ENCODE results near the gene CTNNA3. TPM values are rescaled to one million over a fixed set of nuclear protein-coding genes. Genes with fewer than 3 reads are reported as not detected.

CTNNA3 gene
- total RNA-seq, 1 donor from 2014 or later = not detected

DNA sequence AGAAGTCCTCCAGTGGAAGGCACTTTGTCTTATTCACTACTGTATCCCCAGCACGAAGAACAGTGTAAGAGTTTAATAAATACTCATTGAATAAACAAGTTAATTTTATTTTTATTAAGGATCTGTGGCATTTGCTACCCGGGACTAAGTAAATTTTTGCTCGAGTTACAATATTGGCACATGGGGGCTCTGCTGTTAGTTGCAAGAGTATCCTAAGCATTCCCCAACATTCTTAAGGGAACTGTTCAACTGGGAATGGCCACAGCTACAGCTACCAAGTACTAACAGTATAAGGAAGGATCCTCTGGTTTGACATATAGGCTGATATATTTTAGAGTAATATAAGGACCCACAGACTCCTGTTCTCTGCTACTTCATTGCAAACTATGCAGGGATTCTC lies 778.9 kb downstream of the CTNNA3 start:
- DNase-seq (ENCODE audit: extremely low read depth, low read depth, low spot score) = no peak

DNA sequence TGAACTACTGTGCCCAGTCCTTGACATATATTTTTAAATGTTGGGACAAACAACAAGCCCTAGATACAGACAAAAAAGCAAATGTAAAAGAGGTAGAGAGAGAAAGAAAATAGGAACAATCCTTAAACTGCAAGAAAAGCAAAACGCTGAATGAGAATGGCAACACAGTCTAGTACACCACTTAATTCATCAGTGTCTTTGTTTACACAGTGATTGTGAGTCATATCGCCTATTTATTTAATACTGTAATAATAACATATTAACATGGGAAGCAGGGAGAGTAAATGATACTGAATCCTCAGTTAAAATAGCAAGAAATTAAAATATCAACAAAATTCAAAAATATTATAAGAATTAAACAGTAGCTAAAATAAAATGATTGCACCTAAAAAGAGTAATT lies 780.0 kb downstream of the CTNNA3 start:
- no peak for DNase-seq (ENCODE audit: extremely low read depth, low read depth, low spot score)

DNA sequence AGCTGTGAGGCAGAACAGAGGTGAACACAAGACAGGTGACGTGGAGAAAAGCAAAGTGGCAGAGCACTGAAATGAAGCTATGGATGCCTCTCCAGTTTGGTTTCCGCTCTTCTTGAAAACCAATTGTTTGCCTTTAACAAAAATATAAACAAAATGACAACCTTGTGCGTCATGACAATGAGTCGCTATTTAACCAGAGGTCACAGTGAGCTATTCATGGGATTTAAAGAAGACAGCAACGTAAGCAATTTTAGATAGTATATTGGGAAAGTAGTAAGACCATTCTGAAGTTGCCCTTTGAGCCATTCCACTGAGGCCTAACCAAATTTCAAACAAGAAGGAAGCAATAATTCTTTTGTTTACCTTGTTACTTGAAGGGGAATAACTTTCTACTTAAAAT lies 785.3 kb downstream of the CTNNA3 start:
- no peak for DNase-seq (ENCODE audit: extremely low read depth, low read depth, low spot score)

DNA sequence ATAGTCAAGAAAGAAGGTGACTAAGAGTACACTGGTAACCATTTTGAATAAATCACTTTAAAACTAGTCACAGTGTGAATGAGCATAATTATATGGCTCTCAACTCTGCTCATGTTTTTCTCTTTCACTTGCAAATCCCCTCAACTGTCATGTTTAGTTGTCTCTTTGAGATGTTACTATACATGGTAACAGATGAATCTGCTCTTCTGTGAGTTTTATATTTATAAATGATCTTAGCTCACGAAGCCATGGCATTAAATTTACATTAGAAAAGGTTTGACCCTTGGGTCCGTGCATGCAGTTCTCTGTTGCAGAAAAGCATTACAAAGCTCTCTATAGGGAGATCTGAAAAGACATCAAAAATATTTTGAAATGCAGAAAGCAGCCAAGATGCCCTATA lies 803.1 kb downstream of the CTNNA3 start:
- DNase-seq (ENCODE audit: extremely low read depth, low read depth, low spot score) = no peak

DNA sequence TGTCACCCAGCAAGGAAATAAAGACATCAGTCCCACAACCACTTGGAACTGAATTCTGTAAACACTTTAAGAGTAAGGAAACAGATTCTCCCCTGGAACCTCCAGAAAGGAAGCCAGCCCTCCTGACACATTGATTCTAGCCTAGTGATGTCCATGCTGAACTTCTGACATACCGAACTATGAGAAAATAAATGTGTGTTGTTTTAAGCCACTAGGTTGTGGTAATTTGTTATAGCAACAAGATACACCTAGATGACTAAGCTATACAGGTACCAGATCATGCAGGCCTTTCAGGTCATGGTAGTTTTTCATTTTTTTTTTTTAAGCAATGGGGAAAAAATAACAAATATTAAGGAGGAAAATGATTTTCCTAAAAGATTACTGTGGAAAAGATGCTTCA lies 807.8 kb downstream of the CTNNA3 start:
- DNase-seq (ENCODE audit: extremely low read depth, low read depth, low spot score) = no peak

DNA sequence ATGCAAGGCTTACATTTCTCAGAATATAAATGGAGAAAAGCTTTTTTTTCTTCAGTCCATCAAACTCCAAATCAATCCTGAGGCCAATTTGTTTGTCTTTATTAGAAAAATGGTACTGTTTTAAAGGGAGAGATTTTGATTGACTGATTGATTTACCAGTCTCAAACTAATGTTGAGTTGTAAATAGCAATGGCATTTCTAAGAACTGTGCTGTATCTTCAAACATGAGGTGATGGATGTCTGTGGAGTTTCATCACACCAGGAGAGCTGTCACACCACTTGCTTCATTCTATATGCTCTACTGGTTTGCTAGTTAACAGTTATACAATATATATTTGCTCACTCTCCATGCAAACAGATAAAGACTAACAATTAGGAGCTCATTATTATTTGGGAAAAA lies 809.1 kb downstream of the CTNNA3 start:
- DNase-seq (ENCODE audit: extremely low read depth, low read depth, low spot score) = no peak

DNA sequence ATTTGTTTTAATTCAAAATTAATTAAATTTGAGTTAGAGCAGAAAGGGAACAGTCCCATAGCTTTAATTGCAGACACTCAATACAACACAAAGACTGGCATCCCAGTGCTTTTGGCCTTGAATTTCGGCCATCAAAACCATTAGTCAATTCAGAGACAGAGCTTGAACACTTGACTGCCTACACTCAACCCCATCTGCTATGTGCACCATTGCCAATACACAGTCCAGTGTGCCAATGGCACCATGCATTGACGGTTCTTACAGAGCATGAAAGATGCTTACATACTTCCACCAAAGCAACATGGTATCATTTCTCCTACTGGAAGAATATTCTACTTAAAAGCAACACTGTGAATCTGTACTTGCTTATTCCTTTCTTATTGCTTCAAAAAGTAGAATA lies 813.7 kb downstream of the CTNNA3 start:
- no peak for DNase-seq (ENCODE audit: extremely low read depth, low read depth, low spot score)

DNA sequence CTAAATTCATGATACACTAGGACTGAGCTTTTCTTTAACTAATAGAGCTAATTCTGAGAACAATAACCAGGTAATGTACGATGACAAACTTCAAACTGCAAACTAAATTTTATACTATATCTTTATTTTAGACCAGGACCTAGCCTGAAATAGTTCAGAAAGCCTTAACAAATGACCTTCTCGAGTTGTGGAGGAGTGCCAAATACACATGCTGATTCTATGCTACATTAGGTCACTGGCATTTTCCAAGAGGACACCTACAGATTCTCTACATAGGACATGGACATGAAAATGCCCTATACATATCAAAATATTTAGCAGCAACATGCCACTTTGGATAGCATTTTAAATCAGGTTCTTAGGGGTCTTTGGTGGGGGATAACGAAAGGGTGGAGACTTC lies 814.2 kb downstream of the CTNNA3 start:
- DNase-seq (ENCODE audit: extremely low read depth, low read depth, low spot score) = no peak

DNA sequence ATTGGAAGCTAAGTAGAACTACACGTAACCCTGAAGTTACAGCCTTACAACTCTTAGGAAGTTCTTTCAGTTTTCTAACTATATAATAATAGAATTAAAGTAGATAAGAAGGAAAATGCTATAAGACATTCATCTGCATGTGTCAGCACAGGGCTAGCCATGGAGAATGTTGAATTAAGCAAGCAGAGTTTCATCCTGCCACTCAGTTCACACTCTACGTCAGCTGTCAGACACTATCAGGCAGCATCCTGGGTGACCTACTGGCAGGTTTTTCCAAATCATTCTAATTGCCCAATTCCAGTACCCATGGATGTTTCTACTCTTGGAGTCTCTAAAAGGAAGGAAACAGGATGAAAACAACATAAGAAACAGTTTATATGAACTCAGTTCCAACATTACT lies 815.2 kb downstream of the CTNNA3 start:
- DNase-seq (ENCODE audit: extremely low read depth, low read depth, low spot score) = no peak

DNA sequence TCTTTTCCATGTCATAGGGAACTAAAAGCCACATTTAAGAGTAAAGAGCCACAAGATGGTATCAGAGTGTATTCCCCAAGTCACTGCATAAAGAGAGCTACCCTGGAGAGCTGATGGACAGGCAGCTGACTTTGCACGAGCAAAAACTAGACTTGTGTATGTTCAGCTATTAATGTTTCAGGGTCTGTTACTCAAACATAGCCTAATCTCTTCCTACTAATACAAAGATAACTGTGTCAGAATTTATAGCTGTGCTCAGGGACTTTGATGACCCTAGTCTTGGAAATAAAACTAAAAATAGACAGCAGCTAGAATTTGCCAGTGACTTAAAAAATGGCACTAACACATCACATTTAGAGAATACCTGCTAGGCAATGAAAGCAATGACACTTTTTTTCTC lies 815.7 kb downstream of the CTNNA3 start:
- no peak for DNase-seq (ENCODE audit: extremely low read depth, low read depth, low spot score)

DNA sequence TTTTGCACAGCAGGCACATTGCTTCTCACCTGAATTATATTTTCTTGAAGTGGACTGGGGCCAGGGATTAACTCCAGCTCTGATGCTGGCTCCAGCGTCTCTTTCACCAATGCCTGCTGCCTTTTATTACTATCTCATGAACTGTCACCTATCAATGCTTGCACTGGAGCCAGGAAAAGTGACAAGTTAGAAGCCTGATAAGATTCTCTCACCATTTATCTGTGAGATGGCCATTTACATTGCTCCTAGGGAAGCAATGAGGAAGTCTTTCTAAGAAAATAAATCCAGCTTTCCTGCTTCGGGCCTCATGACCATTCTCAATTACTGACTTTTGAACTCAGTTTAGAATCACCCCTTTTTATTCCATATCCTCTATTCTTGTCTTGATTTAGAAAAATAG lies 818.6 kb downstream of the CTNNA3 start:
- no peak for DNase-seq (ENCODE audit: extremely low read depth, low read depth, low spot score)

DNA sequence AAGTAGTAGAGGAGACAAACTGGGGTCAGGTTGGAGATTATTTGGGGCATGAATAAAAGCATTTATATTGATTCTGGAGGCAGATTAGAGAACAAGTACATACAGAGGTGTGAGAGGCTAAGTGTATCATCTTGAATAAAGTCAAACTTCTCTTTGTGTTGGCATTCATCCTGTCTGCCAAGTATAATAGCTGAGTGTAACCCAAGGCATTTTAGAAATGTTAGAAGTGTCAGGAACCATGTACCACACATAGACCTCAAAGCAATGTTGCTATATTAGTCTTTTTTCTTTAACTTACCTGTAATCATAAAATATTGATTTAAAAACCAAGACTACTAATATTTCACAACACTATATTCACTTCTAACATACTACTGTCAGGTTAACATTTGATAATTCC lies 826.4 kb downstream of the CTNNA3 start:
- no peak for DNase-seq (ENCODE audit: extremely low read depth, low read depth, low spot score)

DNA sequence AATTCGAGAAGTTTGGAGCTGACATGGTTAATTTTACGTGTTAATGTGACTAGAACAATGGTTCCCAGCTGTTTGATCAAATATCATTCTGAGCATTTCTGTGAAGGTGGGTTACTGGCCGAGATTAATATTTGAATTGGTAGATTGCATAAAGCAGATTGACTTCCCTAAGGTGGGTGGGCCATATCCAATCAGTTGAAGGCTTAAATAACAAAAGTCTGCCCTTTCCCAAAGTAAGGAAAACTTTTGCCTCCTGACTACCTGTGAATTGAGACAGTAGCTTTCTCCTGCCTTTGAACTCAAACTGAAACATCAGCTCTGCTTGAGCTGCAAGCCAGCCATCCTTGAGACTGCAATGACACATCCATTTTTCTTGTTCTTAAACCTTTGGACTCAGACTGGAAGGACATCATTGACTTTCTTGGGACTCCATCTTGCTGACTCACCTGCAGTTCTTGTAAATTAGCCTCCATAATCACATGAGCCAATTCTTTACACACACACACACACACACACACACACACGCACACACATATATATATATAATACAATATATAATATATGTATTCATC lies 833.2 kb downstream of the CTNNA3 start:
- DNase-seq (ENCODE audit: extremely low read depth, low read depth, low spot score) = no peak

DNA sequence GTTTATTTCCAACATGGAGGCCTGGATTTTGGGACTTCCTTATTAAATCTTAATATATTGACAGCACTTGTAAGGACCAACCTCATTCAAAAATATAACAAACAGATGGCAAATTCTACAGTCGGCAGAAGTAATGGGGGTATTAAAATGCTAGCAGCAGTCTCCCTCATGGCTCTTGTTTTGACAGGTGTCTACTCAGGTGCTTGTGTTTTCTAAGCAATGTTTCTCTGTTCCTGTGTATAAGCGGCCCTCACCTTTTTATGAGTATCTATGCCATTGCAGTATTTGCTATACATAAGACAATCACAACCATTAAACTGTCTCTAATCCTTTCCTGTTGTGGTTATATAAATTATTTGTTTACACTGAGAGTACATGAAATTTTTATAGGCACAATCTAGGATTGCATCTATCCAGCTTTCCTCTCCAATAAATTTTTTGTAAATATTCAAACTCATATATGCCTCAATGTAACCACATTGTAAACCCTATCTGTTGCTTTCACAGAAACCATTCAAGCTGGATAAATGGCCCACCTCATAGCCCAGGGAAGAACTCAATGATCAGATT lies 835.5 kb downstream of the CTNNA3 start:
- no peak for DNase-seq (ENCODE audit: extremely low read depth, low read depth, low spot score)

DNA sequence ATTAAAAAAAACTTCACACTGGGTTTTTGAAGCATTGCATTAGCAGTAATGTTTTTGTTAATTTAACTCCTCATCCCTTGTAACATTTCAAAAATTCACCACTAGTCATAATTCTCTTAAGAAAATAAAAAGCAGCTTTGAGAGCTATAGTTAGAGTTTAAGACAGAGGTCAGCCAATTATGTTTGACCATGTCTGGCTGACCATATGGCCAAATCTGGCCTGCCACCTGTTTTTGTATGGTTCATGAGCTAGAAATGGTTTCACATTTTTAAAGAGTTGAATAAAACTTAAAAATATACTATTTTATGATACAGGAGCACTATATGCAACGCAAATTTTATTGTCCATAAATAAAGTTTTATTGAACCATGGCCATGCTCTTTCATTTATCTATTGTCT lies 843.2 kb downstream of the CTNNA3 start:
- DNase-seq (ENCODE audit: extremely low read depth, low read depth, low spot score) = no peak

DNA sequence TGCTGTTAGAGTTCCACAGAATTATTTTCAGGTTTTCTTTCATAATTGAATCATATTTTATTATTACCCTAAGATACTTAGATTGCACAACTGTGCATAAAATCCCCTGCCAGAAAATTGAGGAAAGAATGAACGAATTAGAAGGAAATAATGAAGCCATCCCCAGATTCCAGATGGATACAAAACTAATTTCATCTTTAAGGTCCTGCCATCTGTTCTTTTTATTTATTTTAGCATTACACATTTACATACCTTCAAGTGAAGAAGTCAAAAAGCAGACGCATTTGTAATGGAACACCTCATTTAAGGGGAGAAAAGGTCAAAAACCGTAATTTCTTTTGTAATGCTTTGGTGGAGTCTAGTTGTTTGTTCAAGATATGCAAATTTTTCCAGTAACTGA lies 847.1 kb downstream of the CTNNA3 start:
- DNase-seq (ENCODE audit: extremely low read depth, low read depth, low spot score) = no peak

DNA sequence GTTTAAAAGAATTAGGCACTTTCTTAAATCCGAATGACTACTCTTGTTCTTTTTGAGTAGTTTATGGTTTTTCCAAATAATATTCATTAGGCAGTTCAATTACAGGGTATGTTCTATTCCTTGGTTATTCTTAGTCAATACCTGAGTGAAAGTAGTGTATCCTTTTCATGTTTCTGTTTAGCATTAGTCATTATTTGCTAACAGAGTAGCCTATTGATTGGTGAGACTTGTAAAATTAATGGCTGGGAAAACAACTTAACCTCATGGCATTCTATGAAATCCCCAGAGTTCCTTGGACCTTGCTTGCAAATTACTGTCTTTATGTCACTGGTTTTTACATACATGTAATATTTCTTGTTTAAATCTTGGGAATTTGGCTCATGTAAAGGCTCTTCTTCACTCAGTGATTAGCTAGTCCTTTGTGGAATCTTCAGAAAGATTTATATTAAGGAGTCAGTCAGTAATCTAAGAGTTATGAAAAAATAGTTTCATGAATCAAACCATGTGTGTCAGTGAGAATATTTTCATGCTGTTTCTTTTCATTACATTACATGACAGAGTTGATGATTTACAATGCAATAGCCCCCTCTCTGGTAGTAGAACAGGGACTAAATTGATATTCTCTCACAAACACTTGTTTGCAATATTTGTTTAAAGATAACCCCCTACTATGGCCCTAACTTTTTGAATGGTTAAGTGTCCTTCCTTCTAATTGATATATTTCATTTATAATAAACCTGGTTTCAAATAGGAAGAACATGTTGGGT lies 851.6 kb downstream of the CTNNA3 start:
- DNase-seq (ENCODE audit: extremely low read depth, low read depth, low spot score) = no peak

DNA sequence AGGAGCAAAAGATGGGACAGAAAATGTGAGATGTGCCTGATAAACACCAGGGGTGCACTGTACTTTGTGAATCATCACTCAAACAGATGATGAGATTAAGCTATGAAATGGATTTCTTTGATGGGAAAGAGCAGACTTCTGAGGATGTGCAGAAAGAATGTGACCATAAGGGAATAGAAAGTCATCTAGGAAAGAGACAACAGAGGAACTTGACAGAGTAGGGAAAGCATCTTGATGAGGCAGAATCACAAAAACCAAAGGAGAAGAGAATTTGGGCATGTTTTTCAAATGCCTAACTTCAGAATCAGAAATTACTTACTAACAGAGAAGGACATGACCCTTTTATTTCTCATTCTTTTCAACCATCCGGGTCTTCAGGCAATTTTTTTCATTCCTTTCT lies 852.6 kb downstream of the CTNNA3 start:
- no peak for DNase-seq (ENCODE audit: extremely low read depth, low read depth, low spot score)

DNA sequence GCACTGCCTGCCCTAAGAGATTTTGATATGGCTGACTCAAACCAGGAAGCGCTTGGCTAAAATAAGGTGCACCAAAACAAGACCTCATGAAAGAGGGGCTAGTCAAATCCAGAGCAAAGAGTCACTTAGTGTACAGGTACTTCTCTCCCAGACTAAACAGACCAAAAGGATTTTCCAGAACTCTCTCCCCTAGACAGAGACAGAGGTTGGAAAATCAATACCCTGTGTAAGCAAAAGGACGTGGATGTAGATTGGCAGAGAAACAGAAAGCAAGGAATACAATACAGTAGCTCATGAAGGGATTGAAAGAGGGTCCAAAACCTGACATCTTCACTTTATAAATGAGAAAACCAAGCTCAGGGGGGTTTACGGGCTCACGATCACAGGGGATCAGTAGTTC lies 853.1 kb downstream of the CTNNA3 start:
- no peak for DNase-seq (ENCODE audit: extremely low read depth, low read depth, low spot score)

DNA sequence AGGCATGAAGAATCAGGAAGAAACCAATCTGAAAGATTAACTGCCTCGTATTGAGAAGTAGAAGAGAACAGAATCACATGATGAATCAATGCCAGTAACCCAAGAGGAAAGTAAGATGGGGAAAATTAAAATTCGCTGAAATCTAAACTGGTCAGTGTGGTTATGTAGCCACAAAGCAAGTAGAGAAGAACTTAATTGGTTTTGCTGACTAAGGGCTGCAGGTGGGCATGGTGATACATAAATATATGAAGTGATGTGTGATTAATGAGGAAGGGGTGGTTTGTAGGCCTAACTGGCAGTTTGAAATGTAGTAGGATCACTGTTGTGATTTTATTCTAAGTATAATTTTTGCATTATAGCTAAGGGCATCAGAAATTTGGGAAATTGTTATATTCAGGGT lies 853.6 kb downstream of the CTNNA3 start:
- DNase-seq (ENCODE audit: extremely low read depth, low read depth, low spot score) = no peak

DNA sequence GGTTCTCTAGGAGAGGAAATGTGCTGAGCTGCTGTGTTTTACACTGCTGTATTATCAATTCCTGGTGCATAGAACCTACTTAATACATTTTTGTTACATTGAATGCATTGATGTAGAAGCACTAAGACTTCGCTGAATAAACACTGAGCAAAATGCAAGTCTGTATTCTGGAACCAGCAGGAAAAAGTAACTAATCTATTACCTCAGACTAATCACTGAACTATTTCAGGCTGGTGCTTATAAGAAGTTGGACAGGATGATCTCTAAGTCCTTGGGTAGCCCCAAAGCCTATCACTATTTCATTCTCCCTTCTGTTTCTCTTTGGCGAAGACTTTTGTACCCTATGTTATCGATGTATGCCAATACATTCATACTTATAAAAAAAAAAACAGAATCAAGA lies 857.3 kb downstream of the CTNNA3 start:
- DNase-seq (ENCODE audit: extremely low read depth, low read depth, low spot score) = no peak

DNA sequence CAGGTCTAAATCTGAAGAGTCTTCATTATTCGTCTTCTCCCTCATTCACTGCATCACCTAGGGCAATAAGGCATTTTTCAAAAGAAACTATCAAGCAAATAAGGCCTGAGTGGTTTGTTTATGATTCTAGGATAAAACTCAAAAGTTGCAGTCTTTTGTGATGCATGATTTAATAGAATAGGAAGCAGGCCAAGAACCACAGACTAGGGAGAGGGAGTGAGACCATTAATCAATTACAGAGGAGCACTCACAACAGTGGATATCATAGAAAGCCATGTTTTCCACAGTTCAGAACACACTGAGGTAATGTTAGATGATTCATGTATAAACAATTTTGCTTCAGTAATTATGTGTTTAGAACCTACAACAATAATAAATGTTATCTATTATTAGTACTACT lies 858.0 kb downstream of the CTNNA3 start:
- no peak for DNase-seq (ENCODE audit: extremely low read depth, low read depth, low spot score)

DNA sequence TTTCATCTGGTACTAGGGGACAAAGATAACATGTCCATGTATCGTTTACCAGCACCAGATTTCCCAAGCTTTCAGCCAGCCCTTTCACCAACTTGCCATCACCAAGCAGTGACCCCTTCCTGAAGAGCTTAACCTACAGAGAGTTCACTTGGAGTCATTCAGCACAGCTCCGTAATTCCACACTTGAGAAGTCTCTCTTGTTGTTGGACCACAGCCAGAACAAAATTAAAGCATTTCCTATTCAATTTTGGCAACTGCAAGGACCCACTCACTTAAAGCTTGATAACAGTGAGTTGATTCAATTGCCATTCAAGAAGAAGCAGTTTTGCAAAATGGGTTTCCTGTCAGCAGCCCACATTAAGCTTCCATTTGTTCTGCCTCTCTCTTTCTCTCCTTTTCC lies 858.7 kb downstream of the CTNNA3 start:
- DNase-seq (ENCODE audit: extremely low read depth, low read depth, low spot score) = no peak
